ENCODE data around the gene LDAH. TPM values are rescaled to one million over a fixed set of nuclear protein-coding genes. Genes with fewer than 3 reads are reported as not detected.

LDAH gene
- total and polyA plus RNA-seq, 2 donors (not counting 1 experiment from before 2014, with no cell fraction given), result 9.0 to 31.3 TPM

GRCh38 chr2:20724500-20725053, 98.3 kb downstream of the LDAH start:
- ATAC-seq (ENCODE audit: low read depth) (no peak), DNase-seq (no peak)
- H3K4me3 ChIP-seq (ENCODE audit: control extremely low read depth in 1 of 5, extremely low read depth in 1 of 5, insufficient read depth in 1 of 5, low read depth in 2 of 5, low read length in 4 of 5), result no peak overlapping the region
- H3K9me3 ChIP-seq (ENCODE audit: control extremely low read depth in 1 of 3, control insufficient read depth in 2 of 3, insufficient read depth in 1 of 3, low read length in 2 of 3), result peaks cover 0 to 4% (median 2%) of the 10 kb centered on the region in 3 donors
- WGBS (ENCODE audit: insufficient coverage), result 100% methylated on average over 2 of the region's 3 CpGs
- no peaks in the 10 kb centered on the region for H3K27me3 ChIP-seq (replicated peaks in 1 of 4; ENCODE audit: control extremely low read depth in 1 of 4, control insufficient read depth in 3 of 4, insufficient read depth in 4 of 4, low read length in 3 of 4)
- H3K9ac ChIP-seq (ENCODE audit: low read length), result no peak overlapping the region
- H3K27ac ChIP-seq (ENCODE audit: low read length in 2 of 2), result no peak overlapping the region
- TF ChIP-seq EZH2 (IDR thresholded peaks at IDR 0.05; ENCODE audit: borderline replicate concordance, insufficient read depth, low read depth, low read length, poor library complexity, severe bottlenecking) (no peak), CTCF (IDR thresholded peaks at IDR 0.05) (no peak)
- intact Hi-C loops (cut with micrococcal nuclease), result no loop called here
- Mint-ChIP-seq H3K4me1 (no peaks in the 10 kb centered on the region), H3K27ac (no peak overlapping the region), H3K27me3 (no peaks in the 10 kb centered on the region), H3K9me3 (ENCODE audit: insufficient read depth) (peaks cover 2% of the 10 kb centered on the region), H3K4me3 (no peak overlapping the region)
- POLR2A ChIA-PET, result no interaction called here
- H3K36me3 ChIP-seq (replicated peaks in 1 of 2; ENCODE audit: control extremely low read depth in 1 of 2, control insufficient read depth in 1 of 2, extremely low read depth in 1 of 2, insufficient read depth in 2 of 2, low read length in 1 of 2), result peaks cover 0 to 3% of the 10 kb centered on the region in 2 experiments
- H2AFZ ChIP-seq (ENCODE audit: insufficient read depth, low read depth, low read length, poor library complexity, severe bottlenecking), result no peak overlapping the region
- no peak overlapping the region for H3K4me2 ChIP-seq (replicated peaks; ENCODE audit: low read depth, low read length, poor library complexity, severe bottlenecking)
- CTCF ChIA-PET, result interaction anchor here (0.9 kb wide), 1 partner anchor 63 kb away, joined by 4 read pairs; no protein-coding TSS in a partner anchor
- no peaks in the 10 kb centered on the region for H3K79me2 ChIP-seq (ENCODE audit: control insufficient read depth, insufficient read depth, low read length)
- H4K20me1 ChIP-seq (ENCODE audit: control insufficient read depth, insufficient read depth, low read length, poor library complexity, severe bottlenecking), result no peaks in the 10 kb centered on the region
- H3K4me1 ChIP-seq (ENCODE audit: control insufficient read depth in 2 of 2, insufficient read depth in 2 of 2, low read length in 2 of 2), result no peaks in the 10 kb centered on the region

DNA sequence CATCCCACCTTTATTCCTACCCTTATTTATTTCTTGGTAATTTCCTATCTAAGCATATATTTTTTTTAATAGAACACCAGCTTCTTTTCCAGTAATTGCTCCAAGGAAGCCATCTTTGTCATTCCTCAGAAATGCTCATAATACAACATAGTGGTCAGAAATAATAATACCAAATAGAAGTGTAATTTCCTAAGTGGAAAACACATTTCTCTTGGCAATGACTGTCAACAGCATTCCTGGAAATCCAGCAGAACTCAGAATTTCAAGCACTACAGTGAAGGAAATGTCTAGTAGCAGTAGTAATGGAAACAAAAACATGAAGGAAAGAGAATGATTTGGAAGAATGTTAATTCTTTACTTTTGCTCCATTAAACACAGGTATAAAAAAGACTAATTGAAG, 99.4 kb downstream of the LDAH start:
- Histone ChIP-seq H2AFZ (ENCODE audit: insufficient read depth, low read depth, low read length, poor library complexity, severe bottlenecking) (no peak overlapping the region), H3K27me3 (replicated peaks in 1 of 4; ENCODE audit: control extremely low read depth in 1 of 4, control insufficient read depth in 3 of 4, insufficient read depth in 4 of 4, low read length in 3 of 4) (no peaks in the 10 kb centered on the region), H3K9ac (ENCODE audit: low read length) (no peak overlapping the region), H3K4me3 (ENCODE audit: control extremely low read depth in 1 of 5, extremely low read depth in 1 of 5, insufficient read depth in 1 of 5, low read depth in 2 of 5, low read length in 4 of 5) (no peak overlapping the region), H3K79me2 (ENCODE audit: control insufficient read depth, insufficient read depth, low read length) (no peaks in the 10 kb centered on the region), H3K4me2 (replicated peaks; ENCODE audit: low read depth, low read length, poor library complexity, severe bottlenecking) (no peak overlapping the region), H3K27ac (ENCODE audit: low read length in 2 of 2) (no peak overlapping the region), H3K36me3 (replicated peaks in 1 of 2; ENCODE audit: control extremely low read depth in 1 of 2, control insufficient read depth in 1 of 2, extremely low read depth in 1 of 2, insufficient read depth in 2 of 2, low read length in 1 of 2) (peaks cover 0 to 3% of the 10 kb centered on the region in 2 experiments), H3K9me3 (ENCODE audit: control extremely low read depth in 1 of 3, control insufficient read depth in 2 of 3, insufficient read depth in 1 of 3, low read length in 2 of 3) (peaks cover 0 to 4% (median 2%) of the 10 kb centered on the region in 3 donors), H3K4me1 (ENCODE audit: control insufficient read depth in 2 of 2, insufficient read depth in 2 of 2, low read length in 2 of 2) (no peaks in the 10 kb centered on the region), H4K20me1 (ENCODE audit: control insufficient read depth, insufficient read depth, low read length, poor library complexity, severe bottlenecking) (no peaks in the 10 kb centered on the region)
- DNase-seq (no peak), ATAC-seq (ENCODE audit: low read depth) (no peak)
- ChIA-PET POLR2A (no interaction called here), CTCF (no interaction called here)
- Mint-ChIP-seq H3K4me1 (no peaks in the 10 kb centered on the region), H3K27me3 (no peaks in the 10 kb centered on the region), H3K4me3 (no peak overlapping the region), H3K9me3 (ENCODE audit: insufficient read depth) (peaks cover 2% of the 10 kb centered on the region), H3K27ac (no peak overlapping the region)
- intact Hi-C loops (cut with micrococcal nuclease), result loop anchor here (2.0 kb wide), 1 partner anchor 239 kb away; no protein-coding TSS in a partner anchor
- TF ChIP-seq CTCF (IDR thresholded peaks at IDR 0.05) (no peak), EZH2 (IDR thresholded peaks at IDR 0.05; ENCODE audit: borderline replicate concordance, insufficient read depth, low read depth, low read length, poor library complexity, severe bottlenecking) (no peak)
